ENCODE data around the gene HTR2C. TPM values are rescaled to one million over a fixed set of nuclear protein-coding genes. Genes with fewer than 3 reads are reported as not detected.
A peak's percentile ranks its signal among the peaks of the same experiment; 100 is the strongest.

The HTR2C gene
- total RNA-seq, 1 experiment from 2014 or later: 1.5 TPM

DNA sequence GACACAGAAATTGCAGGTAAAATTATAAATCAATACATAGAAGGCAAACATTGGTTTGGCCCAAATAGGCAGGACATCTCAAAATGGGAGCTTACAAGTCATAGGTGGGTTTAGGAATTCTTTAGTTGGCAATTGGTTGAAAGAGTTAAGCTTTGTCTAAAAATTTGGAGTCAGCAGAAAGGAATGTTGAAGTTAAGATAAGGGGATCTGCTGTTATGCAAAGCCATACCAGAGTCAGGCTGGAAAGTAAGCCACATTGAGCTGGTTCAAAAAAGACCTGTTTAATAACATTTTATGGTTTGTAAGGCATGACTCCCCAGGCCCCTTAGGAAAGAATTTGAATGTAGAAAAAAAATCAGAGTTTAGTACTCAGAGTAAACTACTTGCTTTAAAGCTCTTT, 341.0 kb downstream of the HTR2C start:
- H2BK5ac ChIP-seq (ENCODE audit: insufficient read length, low read length): no peak overlapping the region
- no peak overlapping the region for H3K4me3 Mint-ChIP-seq
- H3K9me3 Mint-ChIP-seq: peaks cover 5% of the 10 kb centered on the region in 2 experiments; a peak in 4 of 5 replicates
- H3K9ac ChIP-seq (ENCODE audit: extremely low read depth, insufficient read length, low read length): no peak overlapping the region
- no peak overlapping the region for H3K4ac ChIP-seq (ENCODE audit: low read depth, low read length)
- peaks cover 20 to 24% of the 10 kb centered on the region in 2 experiments for H3K4me1 Mint-ChIP-seq
- no peak overlapping the region for H2BK12ac ChIP-seq (ENCODE audit: insufficient read length, low read depth, low read length)
- no peak overlapping the region for H2BK15ac ChIP-seq (ENCODE audit: low read depth, low read length)
- no peak overlapping the region for H2AK5ac ChIP-seq (ENCODE audit: insufficient read length, low read length)
- no peak overlapping the region for H3K18ac ChIP-seq (ENCODE audit: insufficient read length, low read depth, low read length)
- peak overlapping the region in 2 of 3 experiments; percentile 35 to 53; a peak in 3 of 7 replicates for H3K27ac Mint-ChIP-seq
- H3K4me1 ChIP-seq (ENCODE audit: insufficient read depth, low read length): no peaks in the 10 kb centered on the region; the same call in 1 of the 2 replicates
- H3K9me3 ChIP-seq (ENCODE audit: control insufficient read depth, low read depth, low read length): no peaks in the 10 kb centered on the region
- no peaks in the 10 kb centered on the region for H3K23me2 ChIP-seq (ENCODE audit: insufficient read length, low read depth, low read length, poor library complexity, severe bottlenecking)
- H4K91ac ChIP-seq (ENCODE audit: insufficient read length, low read depth, low read length): no peak overlapping the region
- no peak overlapping the region for H3K4me2 ChIP-seq (ENCODE audit: insufficient read depth, insufficient read length, low read length)
- H3K27ac ChIP-seq (ENCODE audit: insufficient read length, low read depth, low read length): no peak overlapping the region
- no peaks in the 10 kb centered on the region for H3K79me1 ChIP-seq (ENCODE audit: insufficient read depth, low read depth, low read length, poor library complexity, severe bottlenecking)
- no peak overlapping the region for H2BK120ac ChIP-seq (ENCODE audit: low read depth, low read length, poor library complexity, severe bottlenecking)
- no peak overlapping the region for H3K23ac ChIP-seq (ENCODE audit: insufficient read length, low read depth, low read length)
- TF ChIP-seq, protein P1, sequence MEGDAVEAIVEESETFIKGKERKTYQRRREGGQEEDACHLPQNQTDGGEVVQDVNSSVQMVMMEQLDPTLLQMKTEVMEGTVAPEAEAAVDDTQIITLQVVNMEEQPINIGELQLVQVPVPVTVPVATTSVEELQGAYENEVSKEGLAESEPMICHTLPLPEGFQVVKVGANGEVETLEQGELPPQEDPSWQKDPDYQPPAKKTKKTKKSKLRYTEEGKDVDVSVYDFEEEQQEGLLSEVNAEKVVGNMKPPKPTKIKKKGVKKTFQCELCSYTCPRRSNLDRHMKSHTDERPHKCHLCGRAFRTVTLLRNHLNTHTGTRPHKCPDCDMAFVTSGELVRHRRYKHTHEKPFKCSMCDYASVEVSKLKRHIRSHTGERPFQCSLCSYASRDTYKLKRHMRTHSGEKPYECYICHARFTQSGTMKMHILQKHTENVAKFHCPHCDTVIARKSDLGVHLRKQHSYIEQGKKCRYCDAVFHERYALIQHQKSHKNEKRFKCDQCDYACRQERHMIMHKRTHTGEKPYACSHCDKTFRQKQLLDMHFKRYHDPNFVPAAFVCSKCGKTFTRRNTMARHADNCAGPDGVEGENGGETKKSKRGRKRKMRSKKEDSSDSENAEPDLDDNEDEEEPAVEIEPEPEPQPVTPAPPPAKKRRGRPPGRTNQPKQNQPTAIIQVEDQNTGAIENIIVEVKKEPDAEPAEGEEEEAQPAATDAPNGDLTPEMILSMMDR (conservative IDR thresholded peaks at IDR 0.05): no peak
- H3K36me3 Mint-ChIP-seq (ENCODE audit: insufficient read depth in 1 of 3, low read depth in 3 of 3): peaks cover 0 to 5% (median 0%) of the 10 kb centered on the region in 3 experiments; a peak in 2 of 7 replicates
- no peak overlapping the region for H3T11ph ChIP-seq (ENCODE audit: low read length)
- DNase-seq: no peak
- no peaks in the 10 kb centered on the region; the same call in 1 of the 2 replicates for H3K27me3 Mint-ChIP-seq (ENCODE audit: low read depth)
- no peak overlapping the region for H3K14ac ChIP-seq (ENCODE audit: insufficient read depth, low read length)
- no peak overlapping the region for H2AFZ ChIP-seq (ENCODE audit: low read length)
- no peak overlapping the region for H4K8ac ChIP-seq (replicated peaks; ENCODE audit: insufficient read length, low read depth, low read length)
- no peaks in the 10 kb centered on the region for H4K20me1 ChIP-seq (ENCODE audit: control insufficient read depth, insufficient read depth, insufficient read length)
- no peak overlapping the region for H3K56ac ChIP-seq (ENCODE audit: insufficient read length, low read depth, low read length)
- H3K79me2 ChIP-seq (ENCODE audit: insufficient read depth, low read length): no peaks in the 10 kb centered on the region
- peak overlapping the region; percentile 96 for H2BK20ac ChIP-seq (ENCODE audit: low read depth, low read length, poor library complexity, severe bottlenecking)
- H3K27me3 ChIP-seq (ENCODE audit: insufficient read depth, low read length): no peaks in the 10 kb centered on the region
- no peak overlapping the region for H4K5ac ChIP-seq (ENCODE audit: insufficient read length, low read depth, low read length)

Data from H9 (cell line).